Activated T-helper 1 cell treated with anti-CD3 and anti-CD28 coated beads, Interleukin-2, amount 50 U/mL, for 16 hours (primary cell): Measurements from ENCODE around the gene RHD.
"Not testable (repeated sequence)": the region's sequence is repeated elsewhere in the genome, so short reads cannot be mapped to it uniquely, and the experiment has no call there.

ENCODE experiments used
- DNase-seq, 2 donors: peaks; one replicate each; pipeline ENCODE4 v3.0.0-alpha.2; 2020; ENCODE audit warnings: low read depth in 1 of 2, low spot score in 1 of 2

The RHD gene

GRCh38 chr1:25349606-25350005 is 77.3 kb downstream of the RHD start:
- DNase-seq = no peak

DNA sequence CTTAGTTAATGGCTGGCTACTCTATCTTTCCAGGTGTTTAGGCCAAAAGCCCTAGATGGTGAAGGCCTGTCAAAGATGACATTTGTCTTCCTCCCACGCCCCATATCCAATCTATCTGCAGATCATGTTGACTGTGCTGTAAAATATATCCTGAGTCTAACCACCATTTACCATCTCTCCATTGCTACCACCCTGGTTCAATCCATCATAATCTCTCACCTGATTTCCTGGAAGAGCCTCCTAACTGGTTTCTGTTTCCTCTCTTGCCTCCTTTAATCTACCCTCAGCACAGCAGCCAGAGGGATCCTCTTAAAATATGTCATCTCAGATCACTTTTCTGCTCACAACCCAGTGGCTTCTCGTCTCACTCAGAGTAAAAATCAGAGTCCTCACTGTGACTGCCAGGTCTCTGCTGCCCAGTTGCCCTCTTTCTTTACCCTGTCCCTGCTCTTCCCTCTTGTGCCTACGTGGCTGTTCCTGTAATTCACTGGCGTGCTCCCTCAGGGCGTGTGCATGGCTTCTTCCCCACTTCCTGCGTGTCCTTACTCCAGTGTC is 83.6 kb downstream of the RHD start:
- DNase-seq = no peak

- no peak for DNase-seq
These were observed 84.1 kb downstream of the RHD start for GRCh38 chr1:25356441-25356840.

DNA sequence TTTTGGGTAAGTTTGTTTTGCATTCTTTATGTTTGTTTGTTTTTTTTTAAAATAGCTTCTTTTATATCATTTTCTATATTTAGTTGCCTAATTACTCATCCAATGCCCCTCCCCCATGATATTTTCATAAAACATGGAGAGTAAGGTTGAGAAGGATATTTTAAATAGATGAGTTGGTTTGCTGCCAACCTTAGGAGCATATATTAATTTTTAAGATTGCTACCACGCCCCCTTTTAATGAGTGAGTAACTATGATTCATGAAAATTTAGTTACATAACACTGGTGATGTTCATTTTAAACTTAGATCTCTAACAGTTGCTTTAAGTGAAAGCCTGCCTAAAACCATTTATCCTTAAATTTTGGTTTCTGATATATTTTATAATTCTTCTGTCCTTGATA is 84.5 kb downstream of the RHD start:
- no peak for DNase-seq

DNA sequence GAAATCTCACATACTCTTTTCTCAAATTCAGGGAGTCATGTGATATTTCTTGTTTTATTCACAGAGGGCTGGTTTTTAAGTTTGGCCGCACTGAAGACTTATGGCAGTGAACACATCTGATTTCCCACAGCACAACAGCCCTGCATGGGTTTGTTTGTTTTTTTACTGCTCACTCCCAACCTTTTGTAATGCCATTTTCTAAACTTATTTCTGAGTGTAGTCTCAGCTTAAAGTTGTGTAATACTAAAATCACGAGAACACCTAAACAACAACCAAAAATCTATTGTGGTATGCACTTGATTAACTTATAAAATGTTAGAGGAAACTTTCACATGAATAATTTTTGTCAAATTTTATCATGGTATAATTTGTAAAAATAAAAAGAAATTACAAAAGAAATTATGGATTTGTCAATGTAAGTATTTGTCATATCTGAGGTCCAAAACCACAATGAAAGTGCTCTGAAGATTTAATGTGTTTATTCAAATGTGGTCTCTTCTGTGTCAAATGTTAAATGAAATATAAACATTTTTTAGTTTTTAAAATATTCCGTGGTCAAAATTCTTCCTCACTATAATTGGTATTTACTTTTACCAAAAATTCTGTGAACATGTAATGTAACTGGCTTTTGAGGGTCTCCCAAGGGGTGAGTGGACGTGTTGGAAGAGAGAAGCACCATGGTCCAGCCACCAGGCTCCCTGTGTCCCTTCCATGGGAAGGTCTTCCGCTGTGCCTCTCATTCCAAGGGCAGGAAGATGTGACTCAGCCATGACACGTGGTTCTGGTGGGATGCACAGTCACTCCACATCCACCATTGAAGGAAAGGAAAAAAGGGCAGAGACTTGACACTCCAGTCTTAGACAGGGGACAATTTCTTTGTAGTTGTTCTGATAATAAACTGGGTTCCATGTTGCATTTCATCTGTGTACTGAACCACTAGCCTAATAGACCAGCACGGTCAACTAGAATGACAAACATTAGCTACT is 88.6 kb downstream of the RHD start:
- DNase-seq = no peak

- DNase-seq = no peak
These were observed 89.6 kb downstream of the RHD start for GRCh38 chr1:25361901-25362300.

GRCh38 chr1:25362634-25363559 is 90.6 kb downstream of the RHD start:
- not testable (repeated sequence) for DNase-seq

DNA sequence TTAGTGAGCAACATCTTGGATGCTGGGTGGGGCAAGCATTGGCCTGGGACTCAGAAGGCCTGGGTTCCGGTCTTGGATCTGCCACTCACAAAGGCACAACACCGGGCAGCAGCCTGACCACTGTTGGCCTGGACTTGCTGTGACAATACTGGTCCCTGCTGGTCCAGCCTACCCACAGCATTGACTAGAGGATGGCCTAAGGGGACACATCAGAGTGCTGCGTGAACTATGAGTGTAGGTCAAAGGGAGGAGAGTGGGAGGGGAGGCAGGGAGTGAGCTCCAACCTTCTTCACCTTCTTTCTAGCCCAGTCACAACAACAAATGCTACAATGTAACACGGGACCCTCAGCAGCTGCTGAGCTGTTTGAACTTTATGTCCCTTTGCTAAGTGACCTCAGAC is 96.9 kb downstream of the RHD start:
- no peak for DNase-seq

GRCh38 chr1:25369691-25370271 is 97.5 kb downstream of the RHD start:
- not testable (repeated sequence) for DNase-seq

DNA sequence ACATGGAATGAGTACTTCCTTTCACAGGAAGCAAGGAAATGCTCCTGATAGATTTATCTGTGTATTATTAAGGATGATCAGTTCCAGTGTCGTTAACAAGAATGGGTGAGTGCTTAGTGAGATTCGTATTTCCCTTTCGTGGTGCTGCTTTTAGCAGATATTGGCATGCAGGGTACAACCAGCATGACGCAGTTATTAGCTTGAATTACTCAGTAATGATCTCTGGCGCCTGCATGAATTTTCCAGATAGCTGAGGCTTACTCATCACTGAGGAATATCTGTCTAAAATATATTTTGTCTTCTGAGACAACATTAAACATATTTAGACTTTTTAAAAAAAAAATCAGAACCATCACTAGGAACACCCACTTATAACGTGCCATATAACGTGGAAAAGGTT is 99.4 kb downstream of the RHD start:
- DNase-seq = not testable (repeated sequence)

DNA sequence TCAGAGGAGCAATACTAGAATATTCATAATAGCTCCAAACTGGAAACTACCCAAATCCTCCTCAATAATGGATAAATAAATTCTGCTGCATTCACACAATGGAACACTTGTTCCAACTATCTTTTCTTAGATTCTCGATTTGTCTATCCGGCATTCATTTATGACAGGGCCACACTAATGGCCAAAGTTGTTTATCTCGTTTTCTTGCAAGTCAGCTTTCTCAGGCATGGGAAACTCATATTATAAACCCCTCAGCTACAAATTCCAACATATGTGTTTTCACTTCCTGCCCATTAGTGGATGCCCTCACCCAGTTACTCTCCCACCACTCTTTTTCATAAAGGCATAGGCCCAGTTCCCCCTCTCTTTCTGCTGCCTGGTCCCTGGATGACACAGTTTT is 106.1 kb downstream of the RHD start:
- DNase-seq = not testable (repeated sequence)
